HepG2 (cell line): ENCODE measurements around the gene LRRC8E. TPM values are rescaled to one million over a fixed set of nuclear protein-coding genes. Genes with fewer than 3 reads are reported as not detected.

Experiments
- ATAC-seq: fragments of 200-7000 bp; cut with Tn5 transposase; 3 replicates; pipeline ENCODE4 v1.9.1; 2020; ENCODE audit warnings: mild to moderate bottlenecking, moderate library complexity
- BruUV-seq: library from RNA; stranded (reverse); fragments of 400-500 nt; replicated peaks from 2 replicates; lab custom pipeline; 2021; lab: Mats Ljungman, UMichigan
- CTCF ChIA-PET: fragments of 300-600 bp; formaldehyde crosslinking; extraction: SDS; loops from one replicate; lab custom pipeline; 2021; ENCODE audit warnings: low total read pairs, inconsistent platforms, low intra/inter-chr PET ratio; lab: Yijun Ruan, JAX
- POLR2A ChIA-PET: fragments of 350-600 bp; sonication (Branson Sonifier 250); formaldehyde crosslinking; loops from one replicate; lab custom pipeline; 2020; ENCODE audit warnings: antibody characterized with exemption, inconsistent platforms; lab: Yijun Ruan, JAX
- DNase-seq: peaks from one replicate; pipeline ENCODE4 v3.0.0-alpha.2; 2015; ENCODE audit warnings: low spot score
- FAIRE-seq: peaks from 3 replicates; lab custom pipeline; 2011; peaks lifted over from hg19 to GRCh38; lab: Jason Lieb, UNC
- H2AFZ ChIP-seq: one replicate; pipeline ENCODE4 v1.6.1; 2011; ENCODE audit warnings: low read length, inconsistent platforms
- H3K27ac ChIP-seq: fragments of 300-600 bp; 3 replicates; pipeline ENCODE4 v1.8.0; 2011; ENCODE audit warnings: mixed run types, mild to moderate bottlenecking, mixed read lengths, low read length, inconsistent platforms; ENCODE audit not compliant: insufficient read depth; ENCODE audit errors: extremely low read length
- H3K27me3 ChIP-seq, 2 experiments: fragments of 200-600 bp in 1 of 2; 2 replicates in 1 of 2; 3 replicates in 1 of 2; pipeline versions ENCODE4 v1.6.0 to v1.8.0; 2011; ENCODE audit warnings: low read length in 2 of 2, mild to moderate bottlenecking in 2 of 2, moderate library complexity in 2 of 2, inconsistent platforms in 1 of 2; ENCODE audit not compliant: insufficient read depth in 2 of 2, control insufficient read depth in 1 of 2
- H3K36me3 ChIP-seq, 2 experiments: fragments of 200-600 bp in 1 of 2; replicated peaks in 1 of 2; 2 replicates in 1 of 2; 3 replicates in 1 of 2; pipeline versions ENCODE4 v1.5.1 to v1.8.0; 2011; ENCODE audit warnings: low read length in 2 of 2, inconsistent platforms in 1 of 2; ENCODE audit not compliant: insufficient read depth in 2 of 2, control insufficient read depth in 1 of 2
- H3K4me1 ChIP-seq: 2 replicates; pipeline ENCODE4 v1.5.1; 2012; ENCODE audit warnings: low read length, inconsistent platforms; ENCODE audit not compliant: insufficient read depth
- H3K4me2 ChIP-seq: 2 replicates; pipeline ENCODE4 v1.6.0; 2011; ENCODE audit warnings: low read depth, low read length, inconsistent platforms
- H3K4me3 ChIP-seq, 3 experiments: fragments of 200-600 bp in 1 of 3; sonication (generic), shearing (Covaris generic) in 1 of 3; replicated peaks in 1 of 3; 2 replicates each; pipeline ENCODE4 v1.5.1; 2011 to 2016; ENCODE audit warnings: low read length in 3 of 3, inconsistent platforms in 2 of 3, low read depth in 2 of 3, mild to moderate bottlenecking in 2 of 3, control low read depth in 1 of 3, mixed read lengths in 1 of 3; ENCODE audit not compliant: insufficient read depth in 1 of 3
- H3K79me2 ChIP-seq: one replicate; pipeline ENCODE4 v1.6.1; 2011; ENCODE audit warnings: low read length, inconsistent platforms; ENCODE audit not compliant: insufficient read depth
- H3K9ac ChIP-seq: 2 replicates; pipeline ENCODE4 v1.6.0; 2011; ENCODE audit warnings: mild to moderate bottlenecking, low read depth, low read length, inconsistent platforms; ENCODE audit not compliant: insufficient read depth
- H3K9me3 ChIP-seq: 2 replicates; pipeline ENCODE4 v1.5.1; 2012; ENCODE audit warnings: mild to moderate bottlenecking, low read length
- H4K20me1 ChIP-seq: 2 replicates; pipeline ENCODE4 v1.6.0; 2011; ENCODE audit warnings: inconsistent platforms, mild to moderate bottlenecking, low read length, moderate library complexity; ENCODE audit not compliant: insufficient read depth
- ARNT ChIP-seq: fragments of 450-650 bp; IDR thresholded peaks from 2 replicates; pipeline ENCODE4 v1.6.1; 2017
- BHLHE40 ChIP-seq: IDR thresholded peaks from 2 replicates; pipeline ENCODE4 v1.6.1; 2011; ENCODE audit warnings: low read length, improper control_type of control experiment
- CHCHD3 ChIP-seq: sonication (generic); formaldehyde crosslinking; IDR thresholded peaks from 2 replicates; pipeline ENCODE4 v1.8.0; 2022; ENCODE audit warnings: mild to moderate bottlenecking, missing genetic modification reagents, moderate library complexity
- CREB1 ChIP-seq, 2 experiments: fragments of 450-650 bp in 1 of 2; IDR thresholded peaks; 2 replicates each; pipeline ENCODE4 v1.6.1; 2016 to 2017; ENCODE audit warnings: control low read depth in 1 of 2, mild to moderate bottlenecking in 1 of 2, missing compliant biosample characterization in 1 of 2, missing genetic modification characterization in 1 of 2
- GLMP ChIP-seq: sonication (generic); formaldehyde crosslinking; IDR thresholded peaks from 2 replicates; pipeline ENCODE4 v1.9.0; 2021; ENCODE audit warnings: missing genetic modification reagents, mild to moderate bottlenecking, borderline replicate concordance
- HIVEP1 ChIP-seq: sonication (generic); formaldehyde crosslinking; IDR thresholded peaks from 2 replicates; pipeline ENCODE4 v1.4.0; 2020; ENCODE audit warnings: mild to moderate bottlenecking, missing genetic modification reagents
- HMGA1 ChIP-seq: sonication (generic); formaldehyde crosslinking; conservative IDR thresholded peaks from 2 replicates; pipeline ENCODE4 v1.4.0; 2020; ENCODE audit warnings: missing genetic modification reagents
- JUN ChIP-seq: sonication (generic); formaldehyde crosslinking; IDR thresholded peaks from 2 replicates; pipeline ENCODE4 v1.4.0; 2020; ENCODE audit warnings: mild to moderate bottlenecking, missing genetic modification reagents
- KAT7 ChIP-seq: IDR thresholded peaks from 2 replicates; pipeline ENCODE4 v1.6.1; 2018; ENCODE audit warnings: borderline replicate concordance, missing compliant biosample characterization
- MXI1 ChIP-seq: IDR thresholded peaks from 3 replicates; pipeline ENCODE4 v1.6.1; 2012; ENCODE audit warnings: low read depth, low read length, inconsistent platforms, borderline replicate concordance
- POLR2A ChIP-seq, 2 experiments: IDR thresholded peaks; 2 replicates each; pipeline ENCODE4 v1.6.1; 2011; ENCODE audit warnings: low read depth in 2 of 2, low read length in 2 of 2, mild to moderate bottlenecking in 1 of 2, moderate library complexity in 1 of 2; ENCODE audit not compliant: insufficient read depth in 1 of 2
- POLR2AphosphoS5 ChIP-seq: IDR thresholded peaks from 2 replicates; pipeline ENCODE4 v1.6.1; 2012; ENCODE audit warnings: low read depth, low read length
- RFX5 ChIP-seq: IDR thresholded peaks from 2 replicates; pipeline ENCODE4 v1.6.1; 2011; ENCODE audit warnings: low read depth, low read length, improper control_type of control experiment
- SPEN ChIP-seq: sonication (generic); formaldehyde crosslinking; IDR thresholded peaks from 2 replicates; pipeline ENCODE4 v1.5.1; 2020; ENCODE audit warnings: low read depth, mild to moderate bottlenecking, missing genetic modification reagents
- TMF1 ChIP-seq: sonication (generic); formaldehyde crosslinking; IDR thresholded peaks from 2 replicates; pipeline ENCODE4 v1.8.1; 2022; ENCODE audit warnings: low read depth, missing genetic modification reagents
- XRCC5 ChIP-seq: fragments of 200-400 bp; formaldehyde crosslinking; optimal IDR thresholded peaks from 2 replicates; pipeline ENCODE3; 2017; ENCODE audit warnings: mild to moderate bottlenecking, low read length
- ZFAT ChIP-seq: sonication (generic); formaldehyde crosslinking; conservative IDR thresholded peaks from 2 replicates; pipeline ENCODE4 v1.8.1; 2023; ENCODE audit warnings: missing genetic modification reagents, inconsistent platforms
- ZNF18 ChIP-seq: sonication (generic); formaldehyde crosslinking; IDR thresholded peaks from 2 replicates; pipeline ENCODE4 v1.8.0; 2022; ENCODE audit warnings: mild to moderate bottlenecking, missing genetic modification reagents; ENCODE audit not compliant: insufficient replicate concordance
- ZNF230 ChIP-seq: sonication (generic); formaldehyde crosslinking; IDR thresholded peaks from 2 replicates; pipeline ENCODE4 v1.4.0; 2020; ENCODE audit warnings: mild to moderate bottlenecking, missing genetic modification reagents
- ZNF33B ChIP-seq: sonication (generic); formaldehyde crosslinking; IDR thresholded peaks from 2 replicates; pipeline ENCODE4 v1.5.1; 2020; ENCODE audit warnings: mild to moderate bottlenecking, missing genetic modification reagents
- ZNF562 ChIP-seq: sonication (generic); formaldehyde crosslinking; IDR thresholded peaks from 2 replicates; pipeline ENCODE4 v1.8.0; 2022; ENCODE audit warnings: missing genetic modification reagents, borderline replicate concordance
- WGBS: methylation state at CpG from one replicate; pipeline ENCODE4 v1.1.6; 2017; ENCODE audit warnings: low lambda C conversion rate; 5-methylcytosine and 5-hydroxymethylcytosine counted together
- in situ Hi-C: cut with HindIII; loops from 2 replicates; pipeline ENCODE4 v1.10.0; 2017; ENCODE audit warnings: low pct_unique_long_range_greater_than_20kb; ENCODE audit not compliant: extremely low pct_ligation_motif_present
- intact Hi-C: fragments of 100-400 bp; cut with micrococcal nuclease; formaldehyde crosslinking; loops from one replicate; pipeline ENCODE4 v1.10.0; 2022; ENCODE audit not compliant: unreplicated experiment
- polyA plus RNA-seq, 8 experiments: library from polyadenylated mRNA; depleted of rRNA in 3 of 8; stranded (reverse) in 7 of 8; unstranded in 1 of 8; fragments of >200 nt; fragmentation: Illumina TruSeq in 4 of 8; extraction: Trizol in 4 of 8; gene quantifications; 2 replicates each; pipeline versions ENCODE4 v1.2.1 to v1.2.3, GENCODE V29; 2011 to 2016; ENCODE audit warnings: low read depth in 4 of 8, missing spikeins in 1 of 8, mixed read lengths in 1 of 8; ENCODE audit not compliant: insufficient read depth in 1 of 8
- total RNA-seq, 5 experiments: library from RNA; depleted of rRNA; stranded (reverse); fragments of >200 nt; fragmentation: Illumina TruSeq; extraction: Trizol; gene quantifications; 2 replicates each; pipeline ENCODE4 v1.2.3, GENCODE V29; 2016; ENCODE audit warnings: low read depth in 1 of 5
- TF ChIP-seq, protein P1 (sequence below): sonication (generic); formaldehyde crosslinking; IDR thresholded peaks from 2 replicates; pipeline ENCODE4 v1.4.0; 2020; ENCODE audit warnings: missing genetic modification reagents

The LRRC8E gene
- total and polyA plus RNA-seq, 2 of the 13 experiments (the other 11 are each of a cell fraction or from before 2014, with no cell fraction given) = 8.0 to 10.3 TPM

DNA sequence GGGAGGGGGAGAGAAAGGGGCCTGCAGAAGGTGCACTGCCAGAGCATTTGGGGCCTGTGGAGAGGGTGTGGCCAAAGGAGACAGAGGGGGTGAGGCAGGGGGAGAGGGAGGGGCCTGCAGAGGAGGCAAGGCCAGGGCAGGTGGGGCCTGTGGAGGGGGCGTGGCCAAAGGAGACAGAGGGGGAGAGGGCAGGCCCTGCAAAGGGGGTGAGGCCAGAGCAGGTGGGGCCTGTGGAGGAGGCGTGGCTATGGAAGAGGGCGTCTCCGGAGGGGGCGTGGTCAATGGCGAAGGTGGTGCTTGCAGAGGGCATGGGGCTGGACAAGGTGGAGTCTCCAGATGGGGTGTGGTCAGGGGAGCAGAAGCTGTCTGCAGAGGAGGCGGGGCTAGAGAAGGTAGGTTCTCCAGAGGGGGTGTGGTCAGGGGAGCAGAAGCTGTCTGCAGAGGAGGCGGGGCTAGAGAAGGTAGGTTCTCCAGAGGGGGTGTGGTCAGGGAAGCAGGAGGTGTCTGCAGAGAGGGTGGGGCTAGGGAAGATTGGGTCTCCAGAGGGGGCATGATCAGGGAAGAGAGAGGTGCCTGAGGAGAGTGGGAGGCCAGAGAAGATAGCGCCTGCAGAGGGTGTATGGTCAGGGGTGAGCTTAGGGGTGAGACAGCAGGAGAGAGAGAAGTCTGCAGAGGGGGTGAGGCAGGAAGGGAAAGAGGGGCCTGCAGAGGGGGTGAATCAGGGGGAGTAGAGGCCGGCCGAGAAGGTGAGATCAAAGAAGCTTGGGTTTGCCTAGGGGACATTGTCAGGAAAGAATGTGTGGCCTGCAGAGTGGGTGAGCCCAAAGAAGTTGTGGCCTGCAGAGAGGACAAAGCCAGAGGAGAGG lies 17.5 kb upstream of the LRRC8E start:
- Histone ChIP-seq H3K79me2 (no peaks in the 10 kb centered on the region), H3K36me3 (no peaks in the 10 kb centered on the region), H4K20me1 (no peaks in the 10 kb centered on the region; the same call in 1 of the 2 replicates), H3K4me1 (peaks cover 64% of the 10 kb centered on the region), H3K9me3 (no peaks in the 10 kb centered on the region), H3K27me3 (peaks cover 0 to 4% of the 10 kb centered on the region in 2 experiments; a peak in 1 of 5 replicates), H3K4me3 (peak overlapping the region in 2 of 3 experiments; percentile 34 to 73; a peak in 4 of 6 replicates), H3K27ac (peak overlapping the region; percentile 77), H3K4me2 (peak overlapping the region; percentile 89), H3K9ac (peak overlapping the region; percentile 23; the same call in 1 of the 2 replicates), H2AFZ (no peak overlapping the region)
- intact Hi-C loops (loop anchor here (1.0 to 10.0 kb wide), 2 partner anchors 32 to 1136 kb away; partner anchors contain the start of genes GPR108, MAP2K7 and TRIP10), in situ Hi-C loops (no loop called here)
- ATAC-seq (peak; percentile 21), DNase-seq (peak; percentile 93), FAIRE-seq (peak; percentile 85)
- BruUV-seq = no TSS peak
- WGBS = 3% methylated on average over 11 of the region's 11 CpGs
- POLR2A ChIA-PET = interaction anchor here (0.9 to 3.3 kb wide), 4 partner anchors 18 to 49 kb away, joined by 3 to 52 read pairs (median 8); partner anchors contain the start of genes LRRC8E, MAP2K7 and SNAPC2
- CTCF ChIA-PET = interaction anchor here (0.5 to 1.1 kb wide), 2 partner anchors 33 to 55 kb away, joined by 3 to 5 read pairs; partner anchors contain the start of gene MAP2K7
- TF ChIP-seq ZNF33B = no peak
- 0 out of 2 replicates have a peak, but pooled peaks have one; percentile 16 for TF ChIP-seq SPEN (CRISPR knock-in tag)
- TF ChIP-seq ZNF18 (CRISPR knock-in tag) = peak; percentile 46
- no peak for TF ChIP-seq CHCHD3
- 0 out of 2 replicates have a peak, but pooled peaks have one; percentile 26 for TF ChIP-seq POLR2AphosphoS5
- TF ChIP-seq HIVEP1 = no peak; the same call in 1 of the 2 replicates
- TF ChIP-seq POLR2A (IDR thresholded peaks at IDR 0.05; ENCODE audit: insufficient read depth in 1 of 2, low read depth in 2 of 2, low read length in 2 of 2) = peak in 1 of 2 experiments; percentile 42; a peak in 1 of 4 replicates
- no peak for TF ChIP-seq TMF1
- TF ChIP-seq ZFAT (CRISPR knock-in tag) = no peak
- TF ChIP-seq XRCC5 = peak; percentile 9
- TF ChIP-seq RFX5 = no peak
- TF ChIP-seq CREB1 (IDR thresholded peaks at IDR 0.05) = no peak
- no peak for TF ChIP-seq CREB1 (CRISPR knock-in tag; IDR thresholded peaks at IDR 0.05)
- TF ChIP-seq, protein P1, sequence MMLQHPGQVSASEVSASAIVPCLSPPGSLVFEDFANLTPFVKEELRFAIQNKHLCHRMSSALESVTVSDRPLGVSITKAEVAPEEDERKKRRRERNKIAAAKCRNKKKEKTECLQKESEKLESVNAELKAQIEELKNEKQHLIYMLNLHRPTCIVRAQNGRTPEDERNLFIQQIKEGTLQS = no peak
- peak; percentile 34; the same call in 1 of the 3 replicates for TF ChIP-seq MXI1
- TF ChIP-seq HMGA1 (CRISPR knock-in tag) = no peak
- TF ChIP-seq ARNT = no peak
- TF ChIP-seq ZNF562 (CRISPR knock-in tag) = no peak
- no peak for TF ChIP-seq BHLHE40
- no peak for TF ChIP-seq JUN (CRISPR knock-in tag)
- no peak for TF ChIP-seq KAT7 (CRISPR knock-in tag)
- no peak for TF ChIP-seq GLMP
- TF ChIP-seq ZNF230 (CRISPR knock-in tag) = 0 out of 2 replicates have a peak, but pooled peaks have one; percentile 1
